Left kidney (tissue), 2 donors: ENCODE results near the gene ARL5B. TPM values are rescaled to one million over a fixed set of nuclear protein-coding genes. Genes with fewer than 3 reads are reported as not detected.

Experiments
- DNase-seq: peaks from one replicate; pipeline ENCODE4 v3.0.0-alpha.2; 2013
- polyA plus RNA-seq: library from polyadenylated mRNA; unstranded; fragments of 120-200 nt; gene quantifications from one replicate; pipeline ENCODE4 v1.2.1, GENCODE V29; 2013; ENCODE audit not compliant: insufficient read length

The ARL5B gene
- polyA plus RNA-seq, 1 donor: 50.1 TPM

- no peak for DNase-seq
These were observed 2.5 kb upstream of the ARL5B start for GRCh38 chr10:18656724-18657123.

- DNase-seq: no peak
These were observed 733 bp upstream of the ARL5B start for GRCh38 chr10:18658271-18659124.

GRCh38 chr10:18659819-18660535 lies 746 bp downstream of the ARL5B start:
- no peak for DNase-seq

- no peak for DNase-seq
These were observed 1.7 kb downstream of the ARL5B start for GRCh38 chr10:18660816-18661431.

GRCh38 chr10:18664841-18665478 lies 5.7 kb downstream of the ARL5B start:
- DNase-seq: no peak

GRCh38 chr10:18665815-18666558 lies 6.8 kb downstream of the ARL5B start:
- no peak for DNase-seq

- DNase-seq: no peak
These were observed 7.6 kb downstream of the ARL5B start for GRCh38 chr10:18666810-18667209.

- DNase-seq: no peak
These were observed 8.8 kb downstream of the ARL5B start for GRCh38 chr10:18668026-18668425.

GRCh38 chr10:18675086-18675801 lies 16.0 kb downstream of the ARL5B start:
- DNase-seq: no peak

GRCh38 chr10:18680754-18681153 lies 21.5 kb downstream of the ARL5B start:
- DNase-seq: no peak

- DNase-seq: no peak
These were observed 22.1 kb downstream of the ARL5B start for GRCh38 chr10:18681366-18681765.

- DNase-seq: no peak
These were observed 22.8 kb downstream of the ARL5B start for GRCh38 chr10:18681971-18682411.

- DNase-seq: no peak
These were observed 24.2 kb downstream of the ARL5B start for GRCh38 chr10:18683427-18683826.

- no peak for DNase-seq
These were observed 25.2 kb downstream of the ARL5B start for GRCh38 chr10:18684416-18684815.

GRCh38 chr10:18684953-18685352 lies 25.7 kb downstream of the ARL5B start:
- no peak for DNase-seq

GRCh38 chr10:18685555-18685954 lies 26.3 kb downstream of the ARL5B start:
- DNase-seq: no peak

GRCh38 chr10:18687195-18687594 lies 28.0 kb downstream of the ARL5B start:
- DNase-seq: no peak

GRCh38 chr10:18687706-18688105 lies 28.5 kb downstream of the ARL5B start:
- DNase-seq: no peak

- peak; percentile 34 for DNase-seq
These were observed 30.3 kb downstream of the ARL5B start for GRCh38 chr10:18689498-18689897.

- no peak for DNase-seq
These were observed 31.3 kb downstream of the ARL5B start for GRCh38 chr10:18690541-18690940.
